Measurements from ENCODE around the gene ROPN1L.
"Not testable (repeated sequence)": the region's sequence is repeated elsewhere in the genome, so short reads cannot be mapped to it uniquely, and the experiment has no call there.

ROPN1L gene

GRCh38 chr5:10441083-10441991 is at the start of gene ROPN1L:
Gene ROPN1L (plus strand): TSS chr5:10441879. CDS start chr5:10442168, 289 bp downstream.
- DNase-seq: peak; percentile 89

DNA sequence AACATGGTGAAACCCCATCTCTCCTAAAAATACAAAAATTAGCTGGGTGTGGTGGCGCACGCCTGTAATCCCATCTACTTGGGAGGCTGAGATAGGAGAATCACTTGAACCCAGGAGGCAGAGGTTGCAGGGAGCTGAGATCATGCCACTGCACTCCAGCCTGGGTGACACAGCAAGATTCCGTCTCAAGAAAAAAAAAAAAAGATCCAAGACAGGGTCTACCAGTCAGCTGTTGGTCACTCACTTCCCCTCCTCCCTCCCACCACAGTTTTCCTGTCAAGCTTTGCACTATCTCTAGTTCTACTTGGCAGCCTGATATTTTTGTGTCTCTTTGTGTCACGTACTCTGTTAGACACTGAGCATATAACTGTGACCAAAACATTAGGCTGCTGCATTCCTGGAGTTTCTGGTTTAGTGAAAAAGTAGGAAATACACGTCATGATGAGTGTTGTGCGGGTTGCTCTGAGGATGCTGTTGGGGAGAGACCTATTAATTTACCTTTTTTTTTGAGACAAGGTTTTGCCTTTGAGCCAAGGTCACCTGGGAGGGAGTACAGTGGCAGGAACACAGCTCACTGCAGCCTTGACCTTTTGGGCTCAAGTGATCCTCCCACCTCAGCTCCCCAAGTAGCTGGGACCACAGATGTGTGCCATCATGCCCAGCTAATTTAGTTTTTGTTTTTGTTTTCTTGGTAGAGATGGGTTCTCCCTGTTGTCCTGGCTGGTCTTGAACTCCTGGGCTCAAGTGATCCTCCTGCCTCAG is 48.9 kb upstream of the ROPN1L start:
- not testable (repeated sequence) for DNase-seq

GRCh38 chr5:10393491-10393890 is 48.2 kb upstream of the ROPN1L start:
- DNase-seq: no peak

DNA sequence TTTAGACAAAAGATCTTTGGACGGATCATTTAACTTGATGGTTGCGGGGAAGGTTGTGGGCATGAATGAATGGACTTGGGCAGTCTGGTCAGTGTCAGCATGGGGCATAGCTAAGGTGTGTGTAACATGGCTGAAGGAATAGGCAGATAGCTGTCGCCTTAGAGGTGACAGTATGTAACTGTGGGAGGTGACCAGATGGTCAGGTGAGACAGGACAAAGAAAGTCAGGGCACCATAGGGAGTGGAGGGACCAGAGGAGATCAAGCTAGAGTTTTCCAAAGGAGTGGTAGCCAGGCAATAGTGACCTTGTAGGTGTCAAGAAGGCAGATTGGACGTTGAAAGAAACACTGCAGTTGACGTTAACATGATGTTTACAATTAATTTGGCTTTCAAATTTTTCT is 45.1 kb upstream of the ROPN1L start:
- no peak for DNase-seq

DNA sequence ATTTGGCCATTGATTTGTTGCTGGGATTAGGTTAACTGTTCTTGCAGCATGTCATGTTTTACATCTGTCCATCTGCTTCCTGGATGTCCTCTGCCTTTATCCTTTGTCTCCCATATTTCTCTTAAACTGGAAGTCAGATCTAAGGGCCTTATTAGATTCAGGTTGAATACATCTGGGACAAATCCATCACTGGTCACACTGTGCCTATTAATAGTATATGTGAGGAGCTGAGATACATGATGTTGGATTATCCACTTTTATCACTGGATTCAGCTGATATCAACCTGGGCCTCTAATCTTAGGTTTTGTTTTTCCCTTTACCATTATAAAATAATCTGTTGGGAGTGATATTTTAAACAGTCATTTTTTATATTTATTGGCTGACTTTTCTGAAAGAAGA is 41.8 kb upstream of the ROPN1L start:
- no peak for DNase-seq

DNA sequence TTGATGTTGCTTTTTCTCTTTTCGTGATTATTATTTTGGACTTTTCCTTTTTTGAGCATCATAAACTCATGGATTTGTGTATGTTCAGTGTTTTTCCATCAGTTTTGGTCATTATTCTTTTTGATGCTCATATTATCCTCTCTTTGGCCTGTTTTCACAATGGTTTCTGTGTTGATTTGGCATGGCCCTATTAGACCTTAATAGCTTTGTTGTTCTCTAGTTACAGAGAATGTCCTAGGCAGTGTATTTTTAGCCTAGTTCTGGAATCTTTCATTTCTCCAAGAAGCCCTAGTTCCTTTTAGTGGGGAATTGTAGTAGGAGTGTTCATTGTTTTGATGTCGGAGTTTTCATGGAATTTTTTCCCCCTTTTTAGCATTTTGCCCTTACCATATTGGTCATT is 41.3 kb upstream of the ROPN1L start:
- no peak for DNase-seq

GRCh38 chr5:10400831-10401230 is 40.8 kb upstream of the ROPN1L start:
- DNase-seq: no peak

- DNase-seq: peak; percentile 1
Observed at GRCh38 chr5:10401498-10401897, 40.2 kb upstream of the ROPN1L start.

DNA sequence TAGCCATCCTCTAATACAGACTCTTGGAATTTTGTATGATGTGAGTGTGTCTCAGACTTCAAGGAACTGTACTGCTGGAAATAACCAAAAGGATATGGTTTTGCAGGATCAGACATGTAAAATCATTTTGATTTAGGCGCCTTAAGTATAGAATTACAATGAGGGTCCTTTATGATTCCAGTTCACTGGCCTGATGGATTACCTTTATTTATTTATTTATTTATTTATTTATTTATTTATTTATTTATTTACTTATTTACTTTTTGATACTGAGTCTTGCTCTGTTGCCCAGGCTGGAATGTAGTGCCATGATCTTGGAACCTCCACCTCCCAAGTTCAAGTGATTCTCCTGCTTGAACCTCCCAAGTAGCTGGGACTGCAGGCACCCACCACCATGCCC is 37.9 kb upstream of the ROPN1L start:
- DNase-seq: no peak

DNA sequence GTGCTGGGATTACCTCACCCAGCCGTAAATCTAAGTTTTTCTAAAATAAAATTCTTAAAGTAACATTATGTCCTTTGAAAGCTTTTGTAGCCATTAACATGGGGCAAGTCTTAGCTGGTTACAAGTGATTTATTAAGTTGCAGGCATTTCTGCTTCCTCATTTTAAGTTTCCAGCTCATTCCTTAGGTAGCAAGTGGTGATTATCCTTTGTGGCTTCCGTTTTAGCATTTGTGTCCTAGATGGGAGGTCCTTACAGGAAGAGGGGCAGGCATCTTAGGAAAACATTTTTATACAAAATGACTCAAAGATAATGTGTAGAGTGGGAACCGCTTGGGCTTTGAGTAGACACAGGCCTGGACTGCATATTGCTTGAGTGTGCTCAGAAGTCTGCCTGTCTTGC is 35.0 kb upstream of the ROPN1L start:
- DNase-seq: peak; percentile 8

DNA sequence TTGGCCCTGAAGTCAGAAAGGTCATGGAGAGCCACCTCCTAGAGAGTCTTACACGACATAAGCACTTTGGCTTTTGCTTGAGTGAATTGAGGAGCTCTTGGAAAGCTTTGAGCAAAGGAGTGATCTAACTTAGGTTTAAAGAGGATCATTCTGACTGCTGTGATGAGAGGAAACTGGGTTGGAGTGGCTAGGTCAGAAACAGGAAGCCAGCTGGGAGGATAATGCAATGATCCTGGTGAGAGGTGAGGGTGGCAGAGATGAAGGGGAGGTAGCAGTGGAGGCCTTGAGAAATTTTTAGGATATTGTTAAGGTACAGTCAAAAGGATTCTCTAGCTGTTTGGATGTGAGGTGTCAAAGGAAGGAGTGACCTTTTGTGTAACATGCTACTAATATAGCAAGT is 32.2 kb upstream of the ROPN1L start:
- peak; percentile 3 for DNase-seq

DNA sequence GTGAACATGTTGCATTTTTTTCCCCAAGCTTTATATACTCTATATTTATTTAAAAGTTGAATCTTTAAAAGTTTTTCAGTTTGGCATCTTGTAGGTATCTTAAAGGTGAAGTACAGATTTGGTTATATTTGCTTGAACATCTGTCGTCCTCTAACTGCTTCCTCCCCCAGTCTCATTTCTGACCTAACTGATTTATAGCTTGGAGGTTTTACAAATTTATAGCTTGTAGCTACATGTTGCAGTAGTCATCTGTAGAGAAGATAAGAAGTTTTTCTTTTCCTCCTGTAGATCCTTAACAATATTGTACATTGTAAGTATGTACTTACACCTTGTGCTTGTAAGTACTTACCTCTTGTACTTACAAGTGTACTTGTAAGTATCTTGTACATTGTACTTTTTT is 31.0 kb upstream of the ROPN1L start:
- no peak for DNase-seq

DNA sequence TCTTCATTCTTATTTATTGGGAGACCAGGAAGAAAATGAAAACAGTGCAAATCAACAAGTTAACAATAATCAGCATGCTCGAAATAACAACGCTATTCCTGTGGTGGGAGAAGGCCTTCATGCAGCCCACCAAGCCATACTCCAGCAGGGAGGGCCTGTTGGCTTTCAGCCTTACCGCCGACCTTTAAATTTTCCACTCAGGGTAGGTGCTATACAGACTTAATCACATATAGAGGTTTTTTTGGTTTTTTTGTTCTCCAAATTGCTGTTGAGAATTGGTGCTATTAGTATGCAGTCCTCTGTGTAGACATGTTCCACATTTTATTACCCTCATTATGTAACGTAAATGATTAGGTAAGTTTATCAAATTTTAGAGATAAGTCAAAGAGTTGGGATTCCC is 30.3 kb upstream of the ROPN1L start:
- DNase-seq: no peak

GRCh38 chr5:10416868-10417267 is 24.8 kb upstream of the ROPN1L start:
- no peak for DNase-seq

DNA sequence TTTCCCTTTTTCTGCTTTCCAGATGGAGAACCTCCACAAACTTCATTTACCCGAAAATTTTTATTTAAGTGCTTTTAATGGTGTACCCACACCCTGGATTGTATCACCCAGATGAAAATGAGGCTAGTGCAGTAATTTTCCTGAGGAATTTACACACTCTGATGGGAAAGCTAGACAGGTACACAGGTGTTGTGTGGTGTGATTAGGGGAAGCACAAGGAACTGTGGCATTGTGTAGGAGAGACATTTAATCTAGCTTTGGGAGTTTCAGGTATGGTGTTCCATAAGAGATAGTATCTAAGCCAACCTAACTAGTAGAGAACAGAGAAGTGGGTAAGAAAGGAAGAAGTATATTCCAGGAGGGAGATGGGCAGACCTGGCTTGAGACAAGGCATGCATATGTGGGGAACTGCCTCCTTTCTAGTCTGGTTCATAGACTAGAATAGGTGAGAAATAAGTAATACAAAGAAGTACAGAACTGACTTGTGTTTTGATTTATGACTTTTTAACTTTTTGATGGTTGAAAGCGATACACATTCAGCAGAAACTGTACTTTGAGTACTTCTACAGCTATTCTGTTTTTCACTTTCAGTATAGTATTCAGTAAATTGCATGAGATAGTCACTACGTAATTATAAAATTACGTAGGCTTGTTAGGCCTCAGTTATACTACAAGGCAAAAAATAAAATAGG is 22.9 kb upstream of the ROPN1L start:
- DNase-seq: no peak

DNA sequence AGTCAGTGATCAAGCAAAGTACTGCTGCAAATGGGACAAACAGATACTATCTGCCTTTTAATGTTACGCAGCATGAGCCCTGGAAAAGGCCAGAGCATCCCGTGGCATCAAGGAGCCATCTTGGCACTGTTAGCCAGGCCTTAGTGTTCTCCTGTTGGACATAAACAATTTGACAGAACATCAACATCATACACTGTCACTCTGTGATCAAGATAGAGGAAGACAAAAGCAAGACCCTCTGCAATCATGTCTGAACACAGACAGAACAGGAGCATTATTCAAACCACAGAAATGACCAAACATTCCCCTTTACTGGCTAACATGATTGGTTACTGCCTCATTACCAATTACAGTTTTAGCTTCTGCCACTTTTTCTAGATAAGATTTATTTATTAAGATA is 21.2 kb upstream of the ROPN1L start:
- no peak for DNase-seq

GRCh38 chr5:10420932-10421331 is 20.7 kb upstream of the ROPN1L start:
- DNase-seq: no peak

- peak; percentile 69 for DNase-seq
Observed at GRCh38 chr5:10421896-10422691, 19.6 kb upstream of the ROPN1L start.

- peak; percentile 16 for DNase-seq
Observed at GRCh38 chr5:10423022-10423421, 18.7 kb upstream of the ROPN1L start.

GRCh38 chr5:10424124-10424731 is 17.5 kb upstream of the ROPN1L start:
- DNase-seq: peak; percentile 33

DNA sequence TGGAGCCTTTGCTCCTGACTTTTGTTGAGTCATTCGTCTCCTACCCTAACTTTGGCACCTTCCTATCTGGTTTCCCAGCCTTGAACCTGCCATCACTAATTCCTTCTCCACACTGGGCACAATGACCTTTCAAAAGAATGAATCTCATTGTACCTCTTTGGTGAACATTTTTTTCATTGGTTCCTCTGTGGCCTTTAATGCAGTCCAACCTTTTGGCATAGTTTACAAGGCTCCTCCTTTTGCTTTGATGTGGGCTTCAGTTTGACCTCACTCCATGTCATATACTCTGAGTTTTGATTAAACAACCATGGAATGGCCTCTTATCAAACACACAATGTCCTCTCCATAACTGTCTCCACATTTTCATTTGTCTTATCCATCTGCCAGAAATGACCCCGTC is 14.5 kb upstream of the ROPN1L start:
- no peak for DNase-seq

DNA sequence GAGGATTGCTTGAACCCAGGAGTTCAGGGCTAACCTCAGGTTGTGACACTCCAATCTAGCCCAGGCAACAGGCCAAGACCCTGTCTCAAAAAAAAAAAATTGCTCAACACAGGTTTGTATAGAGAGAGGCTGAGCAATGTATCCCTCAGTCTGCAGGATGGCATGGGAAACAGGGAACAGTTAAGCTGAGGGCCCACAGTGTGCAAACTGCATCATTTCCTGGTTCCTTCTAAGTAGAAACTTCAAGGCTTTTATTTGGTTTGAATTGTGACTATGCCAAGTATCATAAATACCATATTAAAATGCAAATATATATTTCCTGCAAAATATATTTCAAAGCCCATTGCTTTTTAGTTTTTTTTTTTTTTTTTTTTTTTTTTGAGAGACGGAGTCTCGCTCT is 13.7 kb upstream of the ROPN1L start:
- DNase-seq: no peak

Measured in GDM1 (cell line).